ENCODE results near the gene TMC1.

TMC1 gene

DNA sequence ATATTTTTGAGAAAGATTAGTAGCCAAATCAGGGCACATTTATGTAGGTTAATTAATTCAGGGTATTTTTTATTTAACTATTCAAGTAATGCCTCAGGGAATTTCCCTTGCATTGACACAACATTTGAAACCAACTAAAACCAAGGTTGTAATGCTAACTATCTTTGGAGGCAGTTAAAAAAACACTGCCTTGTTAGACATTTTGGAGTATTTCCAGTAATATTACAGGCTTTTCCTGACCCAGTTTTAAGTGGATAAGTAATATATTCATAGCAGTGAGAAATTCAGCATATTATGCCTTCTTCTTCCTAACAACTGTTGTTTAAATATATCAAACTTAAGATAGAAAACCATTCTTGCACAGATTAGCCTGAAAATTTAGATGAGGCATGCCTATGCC, 175.1 kb downstream of the TMC1 start:
- Histone ChIP-seq H3K4me3 (ENCODE audit: severe bottlenecking) (no peak overlapping the region), H3K27me3 (ENCODE audit: insufficient read depth, poor library complexity, severe bottlenecking) (no peaks in the 10 kb centered on the region), H3K4me1 (ENCODE audit: insufficient read depth, poor library complexity, severe bottlenecking) (no peaks in the 10 kb centered on the region), H3K9me3 (ENCODE audit: severe bottlenecking) (no peaks in the 10 kb centered on the region), H3K27ac (ENCODE audit: poor library complexity, severe bottlenecking) (no peak overlapping the region), H3K36me3 (ENCODE audit: low read depth) (no peaks in the 10 kb centered on the region)
- DNase-seq (ENCODE audit: low spot score) (no peak), ATAC-seq (ENCODE audit: low read depth) (no peak)
- TF ChIP-seq, protein P1, sequence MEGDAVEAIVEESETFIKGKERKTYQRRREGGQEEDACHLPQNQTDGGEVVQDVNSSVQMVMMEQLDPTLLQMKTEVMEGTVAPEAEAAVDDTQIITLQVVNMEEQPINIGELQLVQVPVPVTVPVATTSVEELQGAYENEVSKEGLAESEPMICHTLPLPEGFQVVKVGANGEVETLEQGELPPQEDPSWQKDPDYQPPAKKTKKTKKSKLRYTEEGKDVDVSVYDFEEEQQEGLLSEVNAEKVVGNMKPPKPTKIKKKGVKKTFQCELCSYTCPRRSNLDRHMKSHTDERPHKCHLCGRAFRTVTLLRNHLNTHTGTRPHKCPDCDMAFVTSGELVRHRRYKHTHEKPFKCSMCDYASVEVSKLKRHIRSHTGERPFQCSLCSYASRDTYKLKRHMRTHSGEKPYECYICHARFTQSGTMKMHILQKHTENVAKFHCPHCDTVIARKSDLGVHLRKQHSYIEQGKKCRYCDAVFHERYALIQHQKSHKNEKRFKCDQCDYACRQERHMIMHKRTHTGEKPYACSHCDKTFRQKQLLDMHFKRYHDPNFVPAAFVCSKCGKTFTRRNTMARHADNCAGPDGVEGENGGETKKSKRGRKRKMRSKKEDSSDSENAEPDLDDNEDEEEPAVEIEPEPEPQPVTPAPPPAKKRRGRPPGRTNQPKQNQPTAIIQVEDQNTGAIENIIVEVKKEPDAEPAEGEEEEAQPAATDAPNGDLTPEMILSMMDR (IDR thresholded peaks at IDR 0.05; ENCODE audit: poor library complexity, severe bottlenecking), result no peak

DNA sequence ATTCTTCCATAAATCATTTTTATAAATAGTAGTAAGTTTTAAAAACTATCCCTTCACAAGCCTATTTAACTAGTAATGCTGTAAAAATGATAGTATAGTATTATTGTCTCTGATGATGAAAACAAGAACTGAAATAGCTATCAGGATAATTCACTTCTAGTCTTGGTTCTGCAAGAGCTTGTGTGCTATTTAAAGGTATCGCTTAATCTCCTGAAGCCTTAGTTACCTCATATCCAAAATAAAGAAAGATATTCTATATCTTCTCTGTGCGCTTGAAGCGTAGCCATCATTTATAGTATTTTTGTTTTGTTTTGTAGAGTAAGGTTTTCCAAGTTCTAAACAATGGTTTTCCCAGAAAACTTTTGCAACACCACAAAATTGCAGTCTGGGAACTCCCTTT, 180.1 kb downstream of the TMC1 start:
- DNase-seq (ENCODE audit: low spot score), result no peak
- Histone ChIP-seq H3K4me3 (ENCODE audit: severe bottlenecking) (no peak overlapping the region), H3K36me3 (ENCODE audit: low read depth) (no peaks in the 10 kb centered on the region), H3K27me3 (ENCODE audit: insufficient read depth, poor library complexity, severe bottlenecking) (no peaks in the 10 kb centered on the region), H3K27ac (ENCODE audit: poor library complexity, severe bottlenecking) (no peak overlapping the region), H3K9me3 (ENCODE audit: severe bottlenecking) (no peaks in the 10 kb centered on the region), H3K4me1 (ENCODE audit: insufficient read depth, poor library complexity, severe bottlenecking) (no peaks in the 10 kb centered on the region)
- TF ChIP-seq, protein P1 (IDR thresholded peaks at IDR 0.05; ENCODE audit: poor library complexity, severe bottlenecking), result no peak
- ATAC-seq (ENCODE audit: low read depth), result no peak

DNA sequence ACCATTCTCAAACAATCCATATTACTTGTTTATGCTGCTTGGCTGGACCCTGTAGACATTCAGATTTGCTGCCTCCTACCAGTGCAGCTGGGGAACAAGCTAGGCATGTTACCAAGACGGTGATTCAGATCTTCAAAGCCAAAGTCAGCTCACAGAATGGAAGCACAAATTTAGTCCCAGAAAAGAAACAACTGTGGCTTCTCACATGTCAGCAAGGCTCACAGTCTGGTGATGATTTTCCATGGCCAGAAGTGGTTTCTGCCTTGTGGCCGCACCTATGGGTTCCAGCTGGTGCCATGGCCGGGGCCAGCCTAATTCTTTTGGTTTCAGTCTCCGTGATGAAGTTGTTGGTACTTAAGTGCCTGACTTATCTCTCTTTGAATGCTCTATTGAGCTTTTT, 182.2 kb downstream of the TMC1 start:
- Histone ChIP-seq H3K27me3 (ENCODE audit: insufficient read depth, poor library complexity, severe bottlenecking) (no peaks in the 10 kb centered on the region), H3K36me3 (ENCODE audit: low read depth) (no peaks in the 10 kb centered on the region), H3K4me3 (ENCODE audit: severe bottlenecking) (no peak overlapping the region), H3K9me3 (ENCODE audit: severe bottlenecking) (no peaks in the 10 kb centered on the region), H3K27ac (ENCODE audit: poor library complexity, severe bottlenecking) (no peak overlapping the region), H3K4me1 (ENCODE audit: insufficient read depth, poor library complexity, severe bottlenecking) (no peaks in the 10 kb centered on the region)
- ATAC-seq (ENCODE audit: low read depth) (no peak), DNase-seq (ENCODE audit: low spot score) (no peak)
- TF ChIP-seq, protein P1 (IDR thresholded peaks at IDR 0.05; ENCODE audit: poor library complexity, severe bottlenecking), result no peak

DNA sequence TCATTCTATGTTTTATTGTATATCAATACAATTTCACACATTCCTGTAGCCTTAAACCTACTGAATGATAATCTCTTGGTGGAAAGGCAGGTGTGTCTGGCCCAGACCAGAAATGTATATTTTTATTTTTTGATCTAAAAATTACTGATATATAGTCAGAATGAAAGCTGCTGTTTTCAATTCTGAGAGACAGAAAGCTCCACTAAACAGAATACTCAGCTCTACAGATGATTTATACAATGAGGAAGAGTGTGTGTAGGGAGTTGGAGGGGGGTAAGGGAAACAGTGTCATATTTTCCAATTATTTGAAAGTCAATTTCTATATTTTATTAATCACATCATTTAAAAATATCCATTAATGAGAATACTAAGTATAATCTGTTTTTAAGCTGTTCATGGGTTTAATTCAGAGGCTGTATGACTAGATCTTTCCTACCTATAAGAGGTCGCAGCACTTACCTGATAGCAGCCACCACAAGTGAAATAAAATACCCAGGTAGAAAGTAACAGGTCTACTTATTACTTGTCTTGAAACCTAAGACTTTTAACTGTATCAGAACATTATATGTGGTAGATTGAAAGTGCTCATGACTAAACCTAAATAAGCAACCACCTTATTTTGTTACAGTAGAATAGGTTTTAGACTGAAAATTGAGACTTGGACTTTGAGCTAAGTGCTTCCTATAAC, 183.4 kb downstream of the TMC1 start:
- ATAC-seq (ENCODE audit: low read depth) (no peak), DNase-seq (ENCODE audit: low spot score) (no peak)
- H3K27me3 ChIP-seq (ENCODE audit: insufficient read depth, poor library complexity, severe bottlenecking), result no peaks in the 10 kb centered on the region
- TF ChIP-seq, protein P1 (IDR thresholded peaks at IDR 0.05; ENCODE audit: poor library complexity, severe bottlenecking), result no peak
- H3K9me3 ChIP-seq (ENCODE audit: severe bottlenecking), result no peaks in the 10 kb centered on the region
- no peaks in the 10 kb centered on the region for H3K4me1 ChIP-seq (ENCODE audit: insufficient read depth, poor library complexity, severe bottlenecking)
- H3K4me3 ChIP-seq (ENCODE audit: severe bottlenecking), result no peak overlapping the region
- H3K27ac ChIP-seq (ENCODE audit: poor library complexity, severe bottlenecking), result no peak overlapping the region
- no peaks in the 10 kb centered on the region for H3K36me3 ChIP-seq (ENCODE audit: low read depth)

DNA sequence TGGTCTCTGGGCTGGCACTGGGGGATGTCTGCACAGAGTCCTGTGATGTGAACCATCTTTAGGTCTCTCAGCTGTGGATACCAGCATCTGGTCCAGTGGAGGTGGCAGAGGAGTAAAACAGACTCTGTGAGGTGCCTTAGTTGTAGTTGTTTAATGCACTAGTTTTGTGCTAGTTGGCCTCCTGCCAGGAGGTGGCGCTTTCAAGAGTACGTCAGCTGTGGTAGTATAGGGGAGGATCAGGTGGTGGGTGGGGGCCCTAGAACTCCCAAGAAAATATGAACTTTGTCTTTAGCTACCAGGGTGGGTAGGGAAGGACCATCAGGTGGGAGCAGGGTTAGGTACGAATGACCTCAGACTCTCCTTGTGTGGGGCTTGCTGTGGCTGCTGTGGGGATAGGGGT, 197.1 kb downstream of the TMC1 start:
- Histone ChIP-seq H3K27me3 (ENCODE audit: insufficient read depth, poor library complexity, severe bottlenecking) (no peaks in the 10 kb centered on the region), H3K36me3 (ENCODE audit: low read depth) (no peaks in the 10 kb centered on the region), H3K4me1 (ENCODE audit: insufficient read depth, poor library complexity, severe bottlenecking) (no peaks in the 10 kb centered on the region), H3K9me3 (ENCODE audit: severe bottlenecking) (no peaks in the 10 kb centered on the region), H3K27ac (ENCODE audit: poor library complexity, severe bottlenecking) (no peak overlapping the region), H3K4me3 (ENCODE audit: severe bottlenecking) (no peak overlapping the region)
- TF ChIP-seq, protein P1 (IDR thresholded peaks at IDR 0.05; ENCODE audit: poor library complexity, severe bottlenecking), result no peak
- no peak for ATAC-seq (ENCODE audit: low read depth)
- DNase-seq (ENCODE audit: low spot score), result no peak
